Central memory CD4-positive, alpha-beta T cell (primary cell): ENCODE data around the gene DSCAML1.
"Not testable (repeated sequence)": the region's sequence is repeated elsewhere in the genome, so short reads cannot be mapped to it uniquely, and the experiment has no call there.

ENCODE experiments used
- DNase-seq: peaks from one replicate; pipeline ENCODE4 v3.0.0; 2022

The DSCAML1 gene

GRCh38 chr11:117457031-117457785, 339.8 kb downstream of the DSCAML1 start:
- no peak for DNase-seq

- not testable (repeated sequence) for DNase-seq
These were observed 340.3 kb downstream of the DSCAML1 start for GRCh38 chr11:117456721-117457029.

GRCh38 chr11:117456027-117456720, 340.8 kb downstream of the DSCAML1 start:
- no peak for DNase-seq

- DNase-seq = no peak
These were observed 342.5 kb downstream of the DSCAML1 start for GRCh38 chr11:117454564-117454917.

GRCh38 chr11:117453886-117454563, 343.0 kb downstream of the DSCAML1 start:
- no peak for DNase-seq

- DNase-seq = no peak
These were observed 347.8 kb downstream of the DSCAML1 start for GRCh38 chr11:117449111-117449693.

GRCh38 chr11:117444711-117445658, 352.0 kb downstream of the DSCAML1 start:
- DNase-seq = no peak

GRCh38 chr11:117444256-117444655, 352.8 kb downstream of the DSCAML1 start:
- DNase-seq = no peak

GRCh38 chr11:117443266-117444186, 353.5 kb downstream of the DSCAML1 start:
- no peak for DNase-seq

GRCh38 chr11:117442869-117443239, 354.2 kb downstream of the DSCAML1 start:
- no peak for DNase-seq

- DNase-seq = no peak
These were observed 354.8 kb downstream of the DSCAML1 start for GRCh38 chr11:117442049-117442868.

GRCh38 chr11:117441146-117441975, 355.7 kb downstream of the DSCAML1 start:
- DNase-seq = no peak

GRCh38 chr11:117440258-117440657, 356.8 kb downstream of the DSCAML1 start:
- DNase-seq = no peak

- no peak for DNase-seq
These were observed 357.8 kb downstream of the DSCAML1 start for GRCh38 chr11:117439256-117439655.

GRCh38 chr11:117438371-117439000, 358.5 kb downstream of the DSCAML1 start:
- DNase-seq = no peak

- DNase-seq = no peak
These were observed 359.3 kb downstream of the DSCAML1 start for GRCh38 chr11:117437791-117438130.

GRCh38 chr11:117437041-117437790, 359.8 kb downstream of the DSCAML1 start:
- DNase-seq = no peak

GRCh38 chr11:117435326-117435725, 361.7 kb downstream of the DSCAML1 start:
- no peak for DNase-seq
